GM23338 (cell line): Measurements from ENCODE around the gene PRKG2. TPM values are rescaled to one million over a fixed set of nuclear protein-coding genes. Genes with fewer than 3 reads are reported as not detected.

Experiments
- ATAC-seq: fragments of 200-7000 bp; cut with Tn5 transposase; 3 replicates; pipeline ENCODE4 v1.9.1; 2020
- DNase-seq: peaks from one replicate; pipeline ENCODE4 v3.0.0-alpha.2; 2015; ENCODE audit warnings: low spot score
- H2AFZ ChIP-seq: fragments of 200-600 bp; sonication (generic); 2 replicates; pipeline ENCODE4 v1.8.0; 2016; ENCODE audit warnings: antibody characterized with exemption, mild to moderate bottlenecking, moderate library complexity
- H3F3A ChIP-seq: fragments of 200-600 bp; sonication (generic); replicated peaks from 2 replicates; pipeline ENCODE4 v1.8.0; 2017; ENCODE audit warnings: antibody characterized with exemption, mixed run types, low read depth
- H3K27ac ChIP-seq: fragments of 200-600 bp; sonication (generic); 2 replicates; pipeline ENCODE4 v1.6.1; 2016; ENCODE audit warnings: low read depth
- H3K27me3 ChIP-seq: fragments of 200-600 bp; sonication (generic); 2 replicates; pipeline ENCODE4 v1.8.0; 2016; ENCODE audit warnings: mild to moderate bottlenecking, mixed run types, moderate library complexity; ENCODE audit not compliant: insufficient read depth
- H3K36me3 ChIP-seq: fragments of 200-600 bp; sonication (generic); 2 replicates; pipeline ENCODE4 v1.8.0; 2016; ENCODE audit warnings: mild to moderate bottlenecking; ENCODE audit not compliant: insufficient read depth
- H3K4me1 ChIP-seq: fragments of 200-600 bp; sonication (generic); 2 replicates; pipeline ENCODE4 v1.8.0; 2016; ENCODE audit warnings: mild to moderate bottlenecking, moderate library complexity; ENCODE audit not compliant: insufficient read depth
- H3K4me2 ChIP-seq: fragments of 200-600 bp; sonication (generic); 2 replicates; pipeline ENCODE4 v1.7.1; 2017; ENCODE audit warnings: mixed run types
- H3K4me3 ChIP-seq: fragments of 200-600 bp; sonication (generic); 2 replicates; pipeline ENCODE4 v1.6.1; 2016; ENCODE audit warnings: mixed run types
- H3K79me2 ChIP-seq: fragments of 200-600 bp; sonication (generic); replicated peaks from 2 replicates; pipeline ENCODE4 v1.8.0; 2017; ENCODE audit warnings: mild to moderate bottlenecking; ENCODE audit not compliant: insufficient read depth
- H3K9me2 ChIP-seq: fragments of 200-600 bp; sonication (generic); 2 replicates; pipeline ENCODE4 v1.8.0; 2017; ENCODE audit not compliant: insufficient read depth
- H4K20me1 ChIP-seq: fragments of 200-600 bp; sonication (generic); replicated peaks from 2 replicates; pipeline ENCODE4 v1.8.0; 2017; ENCODE audit warnings: mild to moderate bottlenecking; ENCODE audit not compliant: insufficient read depth
- H3K27ac Mint-ChIP-seq: 2 replicates; pipeline ENCODE4 v1.8.0; 2020; ENCODE audit warnings: inconsistent platforms, mild to moderate bottlenecking, moderate library complexity, mixed read lengths
- H3K27me3 Mint-ChIP-seq: 3 replicates; pipeline ENCODE4 v1.8.0; 2022; ENCODE audit warnings: low read depth, mild to moderate bottlenecking, moderate library complexity, mixed read lengths, inconsistent platforms; ENCODE audit not compliant: insufficient read depth, poor library complexity
- H3K36me3 Mint-ChIP-seq: 3 replicates; pipeline ENCODE4 v1.8.0; 2021; ENCODE audit warnings: low read depth, mild to moderate bottlenecking, inconsistent platforms, moderate library complexity, mixed read lengths
- H3K4me1 Mint-ChIP-seq: 3 replicates; pipeline ENCODE4 v1.8.0; 2020; ENCODE audit warnings: mild to moderate bottlenecking, inconsistent platforms, mixed read lengths
- H3K4me3 Mint-ChIP-seq: 3 replicates; pipeline ENCODE4 v1.8.0; 2021; ENCODE audit warnings: moderate library complexity, mild to moderate bottlenecking, inconsistent platforms, mixed read lengths
- H3K9me3 Mint-ChIP-seq: 3 replicates; pipeline ENCODE4 v1.8.0; 2020; ENCODE audit warnings: moderate library complexity, mild to moderate bottlenecking, inconsistent platforms, mixed read lengths
- CREB1 ChIP-seq: fragments of 250-450 bp; sonication (Bioruptor Pico); IDR thresholded peaks from 2 replicates; pipeline ENCODE4 v1.5.0; 2020; ENCODE audit warnings: low read depth, mild to moderate bottlenecking, moderate library complexity
- ETS1 ChIP-seq: IDR thresholded peaks from 2 replicates; pipeline ENCODE4 v1.6.1; 2016; ENCODE audit warnings: antibody characterized with exemption
- EZH2 ChIP-seq: fragments of 200-600 bp; sonication (generic); IDR thresholded peaks from one replicate; pipeline ENCODE4 v1.8.0; 2017; ENCODE audit warnings: antibody characterized with exemption, mild to moderate bottlenecking, low read depth; ENCODE audit not compliant: unreplicated experiment
- EZH2phosphoT487 ChIP-seq: fragments of 200-600 bp; sonication (generic); IDR thresholded peaks from one replicate; pipeline ENCODE4 v1.8.1; 2018; ENCODE audit warnings: antibody characterized with exemption; ENCODE audit not compliant: unreplicated experiment
- JUNB ChIP-seq: IDR thresholded peaks from one replicate; pipeline ENCODE4 v1.6.1; 2016; ENCODE audit warnings: antibody characterized with exemption; ENCODE audit not compliant: unreplicated experiment
- NANOG ChIP-seq: IDR thresholded peaks from 2 replicates; pipeline ENCODE4 v1.6.1; 2016; ENCODE audit warnings: antibody characterized with exemption, borderline replicate concordance
- POLR2AphosphoS5 ChIP-seq: IDR thresholded peaks from 2 replicates; pipeline ENCODE4 v1.6.1; 2016; ENCODE audit warnings: antibody characterized with exemption, low read depth
- REST ChIP-seq: IDR thresholded peaks from one replicate; pipeline ENCODE4 v1.6.1; 2018; ENCODE audit warnings: antibody characterized with exemption; ENCODE audit not compliant: unreplicated experiment
- STAT1 ChIP-seq: IDR thresholded peaks from one replicate; pipeline ENCODE4 v1.6.1; 2016; ENCODE audit warnings: antibody characterized with exemption; ENCODE audit not compliant: unreplicated experiment
- ZNF114 ChIP-seq: fragments of 250-450 bp; sonication (Bioruptor Pico); IDR thresholded peaks from 2 replicates; pipeline ENCODE4 v1.5.0; 2020; ENCODE audit warnings: mild to moderate bottlenecking, moderate library complexity
- ZNF331 ChIP-seq: fragments of 250-450 bp; sonication (Bioruptor Pico); IDR thresholded peaks from 2 replicates; pipeline ENCODE4 v1.5.0; 2020; ENCODE audit warnings: low read depth, mild to moderate bottlenecking, moderate library complexity
- polyA plus RNA-seq: library from polyadenylated mRNA; unstranded; fragments of >200 nt; fragmentation: Nextera tagmentation; extraction: Ambion mirVana; gene quantifications from 2 replicates; pipeline ENCODE4 v1.2.1, GENCODE V29; 2016
- total RNA-seq: library from RNA; depleted of rRNA; stranded (reverse); fragments of >200 nt; shearing (Covaris generic); gene quantifications from 2 replicates; pipeline ENCODE4 v1.2.3, GENCODE V29; 2014

The PRKG2 gene
- total and polyA plus RNA-seq, 2 experiments from 2014 or later, result 1.9 to 3.6 TPM

GRCh38 chr4:81235982-81236749, 21.1 kb upstream of the PRKG2 start:
- H3K9me2 ChIP-seq, result peaks cover 4% of the 10 kb centered on the region
- no peaks in the 10 kb centered on the region for H4K20me1 ChIP-seq
- peaks cover 13% of the 10 kb centered on the region for H3K36me3 Mint-ChIP-seq
- no peak overlapping the region for H3K4me3 ChIP-seq
- H3K4me1 ChIP-seq, result no peaks in the 10 kb centered on the region
- no peak overlapping the region for H3K4me2 ChIP-seq
- ATAC-seq (no peak), DNase-seq (no peak)
- H3K79me2 ChIP-seq, result no peaks in the 10 kb centered on the region
- H3K27ac Mint-ChIP-seq, result no peak overlapping the region
- no peaks in the 10 kb centered on the region for H3K27me3 ChIP-seq
- H3K27ac ChIP-seq, result no peak overlapping the region
- no peak overlapping the region; the same call in 1 of the 2 replicates for H2AFZ ChIP-seq
- H3K4me3 Mint-ChIP-seq, result no peak overlapping the region
- H3K36me3 ChIP-seq, result no peaks in the 10 kb centered on the region
- H3K4me1 Mint-ChIP-seq, result no peaks in the 10 kb centered on the region
- TF ChIP-seq ETS1, result no peak
- TF ChIP-seq STAT1, result no peak
- H3F3A ChIP-seq, result no peaks in the 10 kb centered on the region
- H3K9me3 Mint-ChIP-seq, result peaks cover 14% of the 10 kb centered on the region
- H3K27me3 Mint-ChIP-seq, result peaks cover 3% of the 10 kb centered on the region

GRCh38 chr4:81227968-81228367, 12.9 kb upstream of the PRKG2 start:
- no peak overlapping the region for H3K4me3 ChIP-seq
- 0 out of 2 replicates have a peak, but pooled peaks cover 3% of the 10 kb centered on the region for H3K4me1 ChIP-seq
- no peaks in the 10 kb centered on the region for H3K36me3 ChIP-seq
- H3F3A ChIP-seq, result no peaks in the 10 kb centered on the region
- H3K9me2 ChIP-seq, result peaks cover 15% of the 10 kb centered on the region
- no peaks in the 10 kb centered on the region for H3K79me2 ChIP-seq
- H4K20me1 ChIP-seq, result no peaks in the 10 kb centered on the region
- Mint-ChIP-seq H3K9me3 (peaks cover 32% of the 10 kb centered on the region), H3K27ac (no peak overlapping the region), H3K36me3 (peaks cover 23% of the 10 kb centered on the region), H3K27me3 (peaks cover 5% of the 10 kb centered on the region), H3K4me3 (no peak overlapping the region), H3K4me1 (no peaks in the 10 kb centered on the region)
- ATAC-seq (peak; percentile 42), DNase-seq (peak; percentile 50)
- no peak overlapping the region for H2AFZ ChIP-seq
- H3K27ac ChIP-seq, result no peak overlapping the region
- H3K4me2 ChIP-seq, result no peak overlapping the region
- no peaks in the 10 kb centered on the region for H3K27me3 ChIP-seq
- TF ChIP-seq EZH2phosphoT487, result no peak
- TF ChIP-seq REST, result no peak
- TF ChIP-seq ZNF114 (CRISPR knock-in tag), result no peak
- TF ChIP-seq ZNF331, result no peak
- TF ChIP-seq ETS1, result no peak
- TF ChIP-seq EZH2, result no peak
- TF ChIP-seq JUNB, result no peak
- no peak for TF ChIP-seq STAT1
- no peak for TF ChIP-seq POLR2AphosphoS5
- no peak for TF ChIP-seq CREB1
- TF ChIP-seq NANOG, result no peak
